Natural killer cell treated with Interleukin-12 subunit alpha and Interleukin-12 subunit beta and Interleukin-15 and Interleukin-18, amount 100 ng/mL, for 72 hours (primary cell): ENCODE measurements around the gene NAP1L5. TPM values are rescaled to one million over a fixed set of nuclear protein-coding genes. Genes with fewer than 3 reads are reported as not detected.

Source experiments
- ATAC-seq, 2 donors: fragments of 150-1000 bp; cut with Tn5 transposase in 1 of 2; sonication (Bioruptor Pico), chemical (Tn5 transposase) in 1 of 2; 2 replicates each; pipeline ENCODE4 v1.10.0; 2021
- DNase-seq: peaks from one replicate; pipeline ENCODE4 v3.0.0; 2022; ENCODE audit warnings: low spot score
- H3K27ac Mint-ChIP-seq, 2 donors: 1 replicate in 1 of 2; 2 replicates in 1 of 2; pipeline ENCODE4 v1.8.0; 2022; ENCODE audit warnings: mixed read lengths in 2 of 2, mild to moderate bottlenecking in 1 of 2, moderate library complexity in 1 of 2
- H3K27me3 Mint-ChIP-seq, 2 donors: 1 replicate in 1 of 2; 2 replicates in 1 of 2; pipeline ENCODE4 v1.8.0; 2022; ENCODE audit warnings: mixed read lengths in 2 of 2
- H3K36me3 Mint-ChIP-seq: one replicate; pipeline ENCODE4 v1.8.0; 2022; ENCODE audit warnings: mixed read lengths
- H3K4me1 Mint-ChIP-seq, 2 donors: 1 replicate in 1 of 2; 2 replicates in 1 of 2; pipeline ENCODE4 v1.8.0; 2022; ENCODE audit warnings: low read depth in 2 of 2, mixed read lengths in 2 of 2, mild to moderate bottlenecking in 1 of 2
- H3K4me3 Mint-ChIP-seq: one replicate; pipeline ENCODE4 v1.8.0; 2022; ENCODE audit warnings: mixed read lengths
- H3K9me3 Mint-ChIP-seq: 2 replicates; pipeline ENCODE4 v1.8.0; 2022; ENCODE audit warnings: mixed read lengths
- total RNA-seq, 2 donors: library from RNA; stranded (reverse); gene quantifications; one replicate each; pipeline ENCODE4 v1.2.3, GENCODE V29; 2022

Gene NAP1L5
- total RNA-seq, 2 donors from 2014 or later = 4.6 to 7.5 TPM

DNA sequence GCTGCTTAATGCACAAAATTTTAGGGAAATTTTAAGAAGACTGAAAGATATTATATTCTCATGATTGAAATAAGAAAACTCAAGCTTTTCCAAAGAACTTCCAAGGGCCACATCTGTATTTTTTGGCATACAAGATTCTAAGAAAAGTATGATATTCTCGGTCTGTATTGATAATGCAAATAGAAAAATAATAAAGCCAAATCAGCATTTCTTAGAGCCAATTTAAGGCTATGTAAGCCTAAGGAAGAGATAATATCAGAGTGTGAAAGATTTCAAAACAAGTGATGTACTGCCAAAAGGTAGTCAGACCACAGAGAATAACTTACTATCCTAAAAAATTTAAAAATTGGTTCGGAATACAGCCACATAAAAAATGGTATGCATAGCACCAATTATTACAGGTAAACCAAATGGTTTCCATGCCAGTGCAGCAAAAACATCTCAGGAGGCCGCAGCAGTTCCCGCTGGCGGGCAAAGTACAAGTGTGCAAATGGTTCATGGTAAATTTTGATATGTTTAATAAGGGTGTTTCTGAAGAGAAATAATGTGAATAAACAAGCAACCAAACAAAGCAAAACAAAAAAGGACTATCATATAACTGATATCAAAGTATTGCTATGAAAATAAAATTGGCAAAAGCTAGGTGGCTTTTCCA lies 35.2 kb upstream of the NAP1L5 start:
- no peaks in the 10 kb centered on the region for H3K9me3 Mint-ChIP-seq
- no peaks in the 10 kb centered on the region for H3K36me3 Mint-ChIP-seq
- DNase-seq (no peak), ATAC-seq (no peak)
- no peak overlapping the region for H3K4me3 Mint-ChIP-seq
- H3K27me3 Mint-ChIP-seq = no peaks in the 10 kb centered on the region
- no peak overlapping the region for H3K27ac Mint-ChIP-seq
- H3K4me1 Mint-ChIP-seq = peaks cover 7 to 10% of the 10 kb centered on the region in 2 donors

DNA sequence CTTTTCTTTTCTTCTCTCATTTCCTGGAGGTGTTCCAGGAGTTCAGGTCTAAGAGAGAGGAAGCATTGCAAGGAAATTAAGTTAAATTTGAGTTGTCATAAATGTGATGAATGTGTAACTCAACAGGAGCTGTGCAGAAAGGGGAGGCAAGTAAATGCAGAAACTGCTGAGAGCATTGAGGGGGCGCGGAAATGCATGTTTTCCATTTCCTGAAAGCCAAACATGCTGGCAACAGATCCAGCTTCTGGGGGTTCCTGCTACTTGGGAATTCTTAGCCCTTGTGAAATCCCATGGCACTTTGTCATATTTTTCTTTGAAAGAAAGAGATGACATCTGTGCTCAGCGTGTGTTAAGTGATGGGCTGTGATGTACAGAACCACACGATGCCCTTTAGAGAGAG lies 33.8 kb upstream of the NAP1L5 start:
- Mint-ChIP-seq H3K4me3 (no peak overlapping the region), H3K36me3 (no peaks in the 10 kb centered on the region), H3K27ac (no peak overlapping the region)

GRCh38 chr4:88730811-88731210 lies 33.2 kb upstream of the NAP1L5 start:
- Mint-ChIP-seq H3K27ac (no peak overlapping the region), H3K9me3 (no peaks in the 10 kb centered on the region), H3K4me3 (no peak overlapping the region), H3K4me1 (no peaks in the 10 kb centered on the region), H3K27me3 (no peaks in the 10 kb centered on the region), H3K36me3 (no peaks in the 10 kb centered on the region)
- ATAC-seq (no peak), DNase-seq (no peak)

More for the DNA sequence above, 33.8 kb upstream of the NAP1L5 start:
- ATAC-seq (no peak), DNase-seq (no peak)
- H3K27me3 Mint-ChIP-seq = no peaks in the 10 kb centered on the region
- H3K9me3 Mint-ChIP-seq = no peaks in the 10 kb centered on the region
- H3K4me1 Mint-ChIP-seq = no peaks in the 10 kb centered on the region

GRCh38 chr4:88729146-88729760 lies 31.6 kb upstream of the NAP1L5 start:
- no peak for ATAC-seq
- Mint-ChIP-seq H3K9me3 (no peaks in the 10 kb centered on the region), H3K4me3 (no peak overlapping the region), H3K36me3 (no peaks in the 10 kb centered on the region), H3K27ac (no peak overlapping the region), H3K27me3 (no peaks in the 10 kb centered on the region), H3K4me1 (no peaks in the 10 kb centered on the region)
- DNase-seq = no peak

- Mint-ChIP-seq H3K27me3 (no peaks in the 10 kb centered on the region), H3K27ac (no peak overlapping the region), H3K4me3 (no peak overlapping the region), H3K36me3 (no peaks in the 10 kb centered on the region), H3K4me1 (no peaks in the 10 kb centered on the region), H3K9me3 (no peaks in the 10 kb centered on the region)
- ATAC-seq (no peak), DNase-seq (no peak)
Measured at GRCh38 chr4:88728146-88728545, 30.5 kb upstream of the NAP1L5 start.

GRCh38 chr4:88725986-88726385 lies 28.4 kb upstream of the NAP1L5 start:
- Mint-ChIP-seq H3K4me3 (no peak overlapping the region), H3K27ac (no peak overlapping the region), H3K27me3 (no peaks in the 10 kb centered on the region), H3K4me1 (no peaks in the 10 kb centered on the region), H3K36me3 (peaks cover under 1% of the 10 kb centered on the region), H3K9me3 (no peaks in the 10 kb centered on the region)
- ATAC-seq (no peak), DNase-seq (no peak)

DNA sequence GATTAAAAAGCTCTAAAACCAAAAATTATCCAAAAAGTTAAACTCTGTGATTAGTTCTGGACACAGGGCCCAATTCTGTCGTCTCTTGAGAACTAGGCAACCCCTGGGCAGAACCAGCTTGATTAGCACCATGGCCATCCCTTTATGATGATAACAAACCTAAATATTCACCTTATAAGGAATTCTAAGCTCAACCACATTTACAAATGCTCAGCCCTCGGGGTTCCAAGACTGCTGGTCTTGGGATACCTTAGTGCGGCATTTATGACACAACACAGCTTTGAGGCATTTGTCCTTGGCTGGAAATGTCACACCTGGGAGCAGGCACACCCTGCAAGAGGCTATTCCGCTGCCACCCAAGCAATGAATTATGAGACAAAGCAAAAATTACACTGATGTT lies 27.5 kb upstream of the NAP1L5 start:
- no peak for DNase-seq
- no peak overlapping the region for H3K27ac Mint-ChIP-seq

DNA sequence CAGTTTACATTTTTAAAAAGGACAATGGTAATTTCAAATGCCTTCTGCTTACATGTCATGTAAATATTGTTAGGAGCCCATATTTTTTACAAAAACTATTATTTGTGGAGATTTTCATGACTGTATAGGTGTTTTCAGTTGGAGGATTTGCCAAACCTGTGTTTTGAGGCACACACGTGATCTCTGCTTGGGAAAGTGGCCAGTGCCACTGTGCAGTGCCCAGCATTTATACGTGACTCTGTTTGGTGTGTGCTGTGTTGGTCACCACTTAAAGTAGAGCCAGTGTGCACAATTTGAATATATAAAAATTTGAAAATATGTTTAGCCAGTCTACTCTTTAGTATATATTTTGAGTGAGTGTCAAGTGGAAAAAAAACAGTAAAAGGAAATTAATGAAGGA lies 26.8 kb upstream of the NAP1L5 start:
- no peak overlapping the region for H3K27ac Mint-ChIP-seq
- H3K36me3 Mint-ChIP-seq = peaks cover 5% of the 10 kb centered on the region
- DNase-seq (no peak), ATAC-seq (no peak)
- H3K27me3 Mint-ChIP-seq = no peaks in the 10 kb centered on the region
- H3K4me3 Mint-ChIP-seq = no peak overlapping the region
- H3K9me3 Mint-ChIP-seq = no peaks in the 10 kb centered on the region
- H3K4me1 Mint-ChIP-seq = no peaks in the 10 kb centered on the region

More for the DNA sequence above, 27.5 kb upstream of the NAP1L5 start:
- no peak for ATAC-seq
- no peaks in the 10 kb centered on the region for H3K4me1 Mint-ChIP-seq
- no peaks in the 10 kb centered on the region for H3K9me3 Mint-ChIP-seq
- H3K4me3 Mint-ChIP-seq = no peak overlapping the region
- H3K36me3 Mint-ChIP-seq = peaks cover 5% of the 10 kb centered on the region
- no peaks in the 10 kb centered on the region for H3K27me3 Mint-ChIP-seq

DNA sequence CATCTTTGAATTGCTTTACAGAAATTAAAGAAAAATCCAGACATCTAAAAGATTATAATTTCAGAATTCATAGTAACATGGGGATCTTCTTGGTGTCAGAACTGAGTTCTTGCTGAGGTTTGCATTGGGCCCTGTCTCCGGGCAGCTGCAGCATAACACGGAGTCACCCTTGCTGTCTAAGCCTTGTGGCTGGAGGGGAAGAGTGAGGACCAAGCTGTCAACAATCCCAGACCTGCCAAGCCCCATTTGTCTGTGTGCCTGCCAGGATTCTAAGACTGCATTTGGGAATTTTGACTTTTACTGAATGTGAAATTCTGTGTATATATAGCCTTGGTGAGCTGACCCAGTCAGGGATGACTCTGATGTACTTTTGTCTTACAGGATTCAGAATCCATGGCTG lies 25.2 kb upstream of the NAP1L5 start:
- H3K27me3 Mint-ChIP-seq = no peaks in the 10 kb centered on the region
- no peak overlapping the region for H3K4me3 Mint-ChIP-seq
- H3K9me3 Mint-ChIP-seq = no peaks in the 10 kb centered on the region
- no peaks in the 10 kb centered on the region for H3K4me1 Mint-ChIP-seq
- H3K27ac Mint-ChIP-seq = no peak overlapping the region
- DNase-seq (no peak), ATAC-seq (no peak)
- H3K36me3 Mint-ChIP-seq = peaks cover 11% of the 10 kb centered on the region

DNA sequence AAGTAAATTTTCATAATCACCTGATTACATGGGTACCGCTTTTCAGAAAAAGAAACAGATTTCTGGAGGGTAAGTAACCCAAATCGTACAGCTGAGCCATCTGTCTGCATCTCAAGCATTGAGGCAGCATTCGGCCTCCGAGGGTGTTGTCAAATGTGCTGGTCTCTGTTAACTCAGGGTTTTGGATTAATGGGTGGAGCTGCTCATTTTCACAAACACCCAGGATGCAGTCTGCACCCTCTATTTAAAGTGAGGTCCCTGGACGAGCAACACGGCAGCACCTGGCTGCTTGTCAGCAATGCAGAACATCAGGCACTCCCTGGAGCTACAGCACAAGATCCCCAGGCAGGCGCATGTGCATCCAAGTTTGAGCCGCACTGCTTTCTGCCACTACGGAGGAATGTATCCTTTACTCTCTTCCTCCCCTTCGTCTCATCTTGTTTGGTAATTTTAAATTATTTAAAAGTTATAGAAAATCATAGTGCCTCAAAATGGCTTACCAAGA lies 24.7 kb upstream of the NAP1L5 start:
- Mint-ChIP-seq H3K4me3 (no peak overlapping the region), H3K36me3 (peaks cover 16% of the 10 kb centered on the region), H3K9me3 (peaks cover 3% of the 10 kb centered on the region), H3K27ac (no peak overlapping the region), H3K4me1 (no peaks in the 10 kb centered on the region), H3K27me3 (no peaks in the 10 kb centered on the region)
- DNase-seq = no peak
- ATAC-seq = no peak

GRCh38 chr4:88720451-88721428 lies 23.1 kb upstream of the NAP1L5 start:
- no peak overlapping the region for H3K27ac Mint-ChIP-seq
- DNase-seq = no peak
- no peaks in the 10 kb centered on the region for H3K27me3 Mint-ChIP-seq
- H3K4me3 Mint-ChIP-seq = no peak overlapping the region
- ATAC-seq = no peak
- peaks cover 28% of the 10 kb centered on the region for H3K36me3 Mint-ChIP-seq
- peaks cover 3 to 7% of the 10 kb centered on the region in 2 donors for H3K4me1 Mint-ChIP-seq
- H3K9me3 Mint-ChIP-seq = peaks cover 5% of the 10 kb centered on the region

- Mint-ChIP-seq H3K4me3 (no peak overlapping the region), H3K27me3 (no peaks in the 10 kb centered on the region), H3K4me1 (peaks cover 3 to 7% of the 10 kb centered on the region in 2 donors), H3K27ac (no peak overlapping the region), H3K36me3 (peaks cover 37% of the 10 kb centered on the region), H3K9me3 (peaks cover 5% of the 10 kb centered on the region)
- ATAC-seq = no peak
- DNase-seq = no peak
Measured at GRCh38 chr4:88719381-88719780, 21.8 kb upstream of the NAP1L5 start.

- peaks cover 43% of the 10 kb centered on the region for H3K36me3 Mint-ChIP-seq
- DNase-seq = no peak
Measured at GRCh38 chr4:88718098-88718497, 20.5 kb upstream of the NAP1L5 start.

GRCh38 chr4:88713782-88714181 lies 16.2 kb upstream of the NAP1L5 start:
- H3K4me3 Mint-ChIP-seq = no peak overlapping the region
- H3K36me3 Mint-ChIP-seq = peaks cover 49% of the 10 kb centered on the region
- DNase-seq (no peak), ATAC-seq (no peak)
- H3K27me3 Mint-ChIP-seq = no peaks in the 10 kb centered on the region
- peaks cover 5% of the 10 kb centered on the region for H3K9me3 Mint-ChIP-seq
- no peak overlapping the region for H3K27ac Mint-ChIP-seq
- H3K4me1 Mint-ChIP-seq = peaks cover 5 to 7% of the 10 kb centered on the region in 2 donors

More at GRCh38 chr4:88718098-88718497, 20.5 kb upstream of the NAP1L5 start:
- no peaks in the 10 kb centered on the region for H3K27me3 Mint-ChIP-seq
- peaks cover 5% of the 10 kb centered on the region for H3K9me3 Mint-ChIP-seq
- H3K4me3 Mint-ChIP-seq = no peak overlapping the region
- no peak overlapping the region for H3K27ac Mint-ChIP-seq
- peaks cover 3 to 7% of the 10 kb centered on the region in 2 donors for H3K4me1 Mint-ChIP-seq
- ATAC-seq = no peak
